GM13976 (cell line): ENCODE data around the gene KIF1A.
"Not testable (repeated sequence)": the region's sequence is repeated elsewhere in the genome, so short reads cannot be mapped to it uniquely, and the experiment has no call there.

ENCODE experiments used
- DNase-seq: peaks from one replicate; pipeline ENCODE4 v3.0.0; 2012; ENCODE audit warnings: low spot score
- CTCF ChIP-seq: IDR thresholded peaks from 2 replicates; pipeline ENCODE4 v1.5.1; 2012; ENCODE audit warnings: borderline replicate concordance, mild to moderate bottlenecking; ENCODE audit not compliant: insufficient read depth; ENCODE audit errors: extremely low read depth, missing control alignments, control extremely low read depth
- in situ Hi-C: fragments of 300-500 bp; cut with MboI; formaldehyde crosslinking; loops from one replicate; pipeline ENCODE4 v1.12.0; 2022; ENCODE audit warnings: low sequenced_read_pairs, mixed read lengths, inconsistent platforms; ENCODE audit not compliant: unreplicated experiment

Gene KIF1A

GRCh38 chr2:240687045-240687740 is 132.8 kb downstream of the KIF1A start:
- in situ Hi-C loops, result no loop called here
- no peak for DNase-seq
- no peak for TF ChIP-seq CTCF

GRCh38 chr2:240686460-240686859 is 133.6 kb downstream of the KIF1A start:
- no peak for TF ChIP-seq CTCF
- peak; percentile 40 for DNase-seq
- in situ Hi-C loops, result no loop called here

GRCh38 chr2:240685771-240686371 is 134.1 kb downstream of the KIF1A start:
- TF ChIP-seq CTCF, result no peak
- in situ Hi-C loops, result no loop called here
- DNase-seq, result no peak

GRCh38 chr2:240683980-240684728 is 135.9 kb downstream of the KIF1A start:
- in situ Hi-C loops, DNase-seq: not testable (repeated sequence)

GRCh38 chr2:240683329-240683979 is 136.6 kb downstream of the KIF1A start:
- DNase-seq, in situ Hi-C loops: not testable (repeated sequence)

- DNase-seq, in situ Hi-C loops: not testable (repeated sequence)
Observed at GRCh38 chr2:240682431-240683224, 137.4 kb downstream of the KIF1A start, which contains the start of gene AQP12B. TSS of gene AQP12B (minus strand) at chr2:240682885. CDS start at chr2:240682837, 48 bp downstream.

GRCh38 chr2:240680185-240680584 is 139.8 kb downstream of the KIF1A start:
- DNase-seq, in situ Hi-C loops: not testable (repeated sequence)

GRCh38 chr2:240678909-240679308 is 141.1 kb downstream of the KIF1A start:
- DNase-seq, in situ Hi-C loops: not testable (repeated sequence)

- DNase-seq, in situ Hi-C loops: not testable (repeated sequence)
Observed at GRCh38 chr2:240678043-240678442, 142.0 kb downstream of the KIF1A start.

GRCh38 chr2:240675345-240675744 is 144.7 kb downstream of the KIF1A start:
- DNase-seq, in situ Hi-C loops: not testable (repeated sequence)

- in situ Hi-C loops, DNase-seq: not testable (repeated sequence)
Observed at GRCh38 chr2:240674461-240675184, 145.4 kb downstream of the KIF1A start.
